Endodermal cell (in vitro differentiated cells): ENCODE measurements around the gene AHDC1. TPM values are rescaled to one million over a fixed set of nuclear protein-coding genes. Genes with fewer than 3 reads are reported as not detected.

Source experiments
- DNase-seq: peaks from one replicate; pipeline ENCODE4 v3.0.0-alpha.2; 2017
- H3K27ac ChIP-seq: 2 replicates; pipeline ENCODE4 v1.5.1; 2013; ENCODE audit warnings: mild to moderate bottlenecking, low read depth, low read length, moderate library complexity
- H3K27me3 ChIP-seq: 2 replicates; pipeline ENCODE4 v1.6.1; 2013; ENCODE audit warnings: mild to moderate bottlenecking, low read length, moderate library complexity; ENCODE audit not compliant: insufficient read depth, control insufficient read depth, poor library complexity, severe bottlenecking
- H3K36me3 ChIP-seq: 2 replicates; pipeline ENCODE4 v1.7.0; 2013; ENCODE audit warnings: mild to moderate bottlenecking, low read length, moderate library complexity; ENCODE audit not compliant: control insufficient read depth, insufficient read depth
- H3K4me1 ChIP-seq: one replicate; pipeline ENCODE4 v1.7.0; 2013; ENCODE audit warnings: low read length; ENCODE audit not compliant: control insufficient read depth, insufficient read depth
- H3K4me3 ChIP-seq: 2 replicates; pipeline ENCODE4 v1.5.1; 2013; ENCODE audit warnings: mild to moderate bottlenecking, low read length, moderate library complexity
- H3K9ac ChIP-seq: 2 replicates; pipeline ENCODE4 v1.6.1; 2013; ENCODE audit warnings: mild to moderate bottlenecking, low read length, moderate library complexity; ENCODE audit not compliant: poor library complexity, severe bottlenecking; ENCODE audit errors: extremely low read depth
- H3K9me3 ChIP-seq: 2 replicates; pipeline ENCODE4 v1.6.1; 2013; ENCODE audit warnings: mild to moderate bottlenecking, low read length, moderate library complexity; ENCODE audit not compliant: control insufficient read depth
- H3K27ac Mint-ChIP-seq: 2 replicates; pipeline ENCODE4 v1.8.0; 2020; ENCODE audit warnings: mixed read lengths
- H3K27me3 Mint-ChIP-seq: 2 replicates; pipeline ENCODE4 v1.8.0; 2021; ENCODE audit warnings: mild to moderate bottlenecking, mixed read lengths; ENCODE audit not compliant: insufficient read depth
- H3K36me3 Mint-ChIP-seq: 2 replicates; pipeline ENCODE4 v1.8.0; 2020; ENCODE audit warnings: low read depth, mixed read lengths
- H3K4me1 Mint-ChIP-seq: 2 replicates; pipeline ENCODE4 v1.8.0; 2020; ENCODE audit warnings: mixed read lengths
- H3K4me3 Mint-ChIP-seq: 2 replicates; pipeline ENCODE4 v1.8.0; 2020; ENCODE audit warnings: mild to moderate bottlenecking, moderate library complexity, mixed read lengths
- H3K9me3 Mint-ChIP-seq: 2 replicates; pipeline ENCODE4 v1.8.0; 2020; ENCODE audit warnings: mild to moderate bottlenecking, mixed read lengths
- WGBS, 2 experiments: methylation state at CpG; one replicate each; pipeline versions ENCODE4 v1.1.5 to v1.1.7; 2013; ENCODE audit warnings: missing lambda C conversion rate in 2 of 2, mixed read lengths in 1 of 2; ENCODE audit not compliant: insufficient coverage in 1 of 2, insufficient read length in 1 of 2; 5-methylcytosine and 5-hydroxymethylcytosine counted together
- total RNA-seq, 2 donors: library from RNA; stranded (reverse); fragmentation: NEBNext Ultra II Directional in 1 of 2; extraction: Animal tissue kit (Norgen Biotek cat#: 25700) in 1 of 2; gene quantifications; 2 replicates in 1 of 2; 3 replicates in 1 of 2; pipeline ENCODE4 v1.2.1, GENCODE V29; 2021
- TF ChIP-seq, protein P1 (sequence below): fragments of 200-600 bp; sonication (generic); conservative IDR thresholded peaks from 2 replicates; pipeline ENCODE4 v1.5.0; 2021; ENCODE audit warnings: antibody characterized with exemption, mild to moderate bottlenecking

The AHDC1 gene
- total RNA-seq, 2 donors from 2014 or later: 39.3 to 41.2 TPM

DNA sequence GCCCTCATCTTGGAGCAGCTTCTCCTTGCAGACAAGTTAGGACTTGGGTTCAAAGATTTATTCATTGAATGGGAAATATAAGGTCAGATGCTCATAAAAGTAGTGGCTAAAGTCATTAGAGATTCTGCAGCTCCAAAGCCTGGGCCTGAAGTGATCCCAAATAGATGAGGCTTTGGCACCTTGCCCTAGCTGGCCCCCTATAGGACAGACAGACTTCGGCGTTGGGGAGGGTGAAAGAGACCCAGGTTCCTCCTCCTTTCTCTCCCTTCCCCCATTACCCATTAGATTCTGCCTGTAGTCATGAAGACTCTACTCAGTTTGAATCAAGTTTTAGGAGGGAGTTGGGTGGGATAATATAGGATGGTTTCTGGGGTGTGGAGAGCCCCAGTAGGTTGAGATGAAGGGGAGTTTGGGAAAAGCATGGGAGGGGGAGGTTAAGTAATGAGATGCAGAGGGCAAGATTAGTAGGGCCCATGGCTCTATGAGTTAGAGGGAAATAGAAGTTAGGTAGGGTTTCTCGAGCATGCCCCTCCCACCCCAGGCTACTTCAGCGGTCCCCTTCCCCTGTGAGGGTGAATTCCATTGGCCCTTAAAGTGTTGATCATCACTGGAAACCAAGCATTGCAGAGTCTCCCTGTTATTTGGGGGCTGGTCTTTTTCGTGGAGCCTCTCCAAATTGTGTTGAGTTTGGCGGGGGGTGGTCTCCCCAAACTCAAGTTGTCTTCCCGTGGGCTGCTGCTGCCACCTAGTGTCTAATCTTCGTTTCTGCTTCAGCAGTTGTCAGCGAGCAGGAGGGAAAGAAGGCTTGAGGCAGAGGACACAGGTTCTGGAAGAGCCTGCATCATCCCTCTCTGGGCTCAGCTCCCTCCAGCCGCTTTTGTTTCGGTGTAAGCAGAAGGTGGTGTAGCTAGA, 2.1 kb upstream of the AHDC1 start:
- H3K27ac ChIP-seq: no peak overlapping the region
- no peak overlapping the region for H3K9ac ChIP-seq
- peak overlapping the region; percentile 24 for H3K4me3 ChIP-seq
- DNase-seq: peak; percentile 91
- Mint-ChIP-seq H3K27me3 (no peaks in the 10 kb centered on the region), H3K27ac (peak overlapping the region; percentile 81), H3K4me1 (peaks cover 40% of the 10 kb centered on the region), H3K36me3 (no peaks in the 10 kb centered on the region), H3K9me3 (no peaks in the 10 kb centered on the region), H3K4me3 (peak overlapping the region; percentile 90)
- no peaks in the 10 kb centered on the region for H3K36me3 ChIP-seq
- TF ChIP-seq, protein P1, sequence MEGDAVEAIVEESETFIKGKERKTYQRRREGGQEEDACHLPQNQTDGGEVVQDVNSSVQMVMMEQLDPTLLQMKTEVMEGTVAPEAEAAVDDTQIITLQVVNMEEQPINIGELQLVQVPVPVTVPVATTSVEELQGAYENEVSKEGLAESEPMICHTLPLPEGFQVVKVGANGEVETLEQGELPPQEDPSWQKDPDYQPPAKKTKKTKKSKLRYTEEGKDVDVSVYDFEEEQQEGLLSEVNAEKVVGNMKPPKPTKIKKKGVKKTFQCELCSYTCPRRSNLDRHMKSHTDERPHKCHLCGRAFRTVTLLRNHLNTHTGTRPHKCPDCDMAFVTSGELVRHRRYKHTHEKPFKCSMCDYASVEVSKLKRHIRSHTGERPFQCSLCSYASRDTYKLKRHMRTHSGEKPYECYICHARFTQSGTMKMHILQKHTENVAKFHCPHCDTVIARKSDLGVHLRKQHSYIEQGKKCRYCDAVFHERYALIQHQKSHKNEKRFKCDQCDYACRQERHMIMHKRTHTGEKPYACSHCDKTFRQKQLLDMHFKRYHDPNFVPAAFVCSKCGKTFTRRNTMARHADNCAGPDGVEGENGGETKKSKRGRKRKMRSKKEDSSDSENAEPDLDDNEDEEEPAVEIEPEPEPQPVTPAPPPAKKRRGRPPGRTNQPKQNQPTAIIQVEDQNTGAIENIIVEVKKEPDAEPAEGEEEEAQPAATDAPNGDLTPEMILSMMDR: peak; percentile 95
- whole genome bisulfite sequencing, 2 experiments: 0 to 9% methylated on average over 4 to 11 of the region's 11 CpGs
- H3K4me1 ChIP-seq: peaks cover 8% of the 10 kb centered on the region
- no peaks in the 10 kb centered on the region for H3K27me3 ChIP-seq
- no peaks in the 10 kb centered on the region for H3K9me3 ChIP-seq

DNA sequence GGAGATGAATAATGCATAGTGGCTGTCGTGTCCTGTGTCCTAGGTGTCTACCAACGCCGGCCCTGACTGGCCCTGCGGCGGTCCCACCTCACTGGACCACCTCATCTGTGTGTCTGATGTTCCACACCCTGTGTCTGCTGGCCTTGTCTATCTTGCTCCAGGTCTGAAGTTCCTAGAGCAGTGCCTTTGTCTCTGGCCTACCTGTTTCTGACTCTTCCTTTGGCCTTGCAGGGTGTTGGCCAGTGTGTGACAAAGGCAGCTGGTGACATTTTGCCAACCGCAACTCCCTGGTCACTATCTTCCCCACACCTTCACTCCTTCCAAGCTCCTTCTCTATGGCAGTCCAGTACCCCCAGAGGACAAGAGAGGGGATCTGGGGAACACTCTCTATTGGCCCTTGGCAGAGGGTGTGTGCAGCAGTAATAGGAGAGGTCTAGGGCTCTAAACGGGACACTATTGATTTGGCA, 1.4 kb upstream of the AHDC1 start:
- Mint-ChIP-seq H3K27ac (no peak overlapping the region), H3K4me3 (peak overlapping the region; percentile 90), H3K4me1 (peaks cover 47% of the 10 kb centered on the region), H3K27me3 (no peaks in the 10 kb centered on the region), H3K9me3 (no peaks in the 10 kb centered on the region), H3K36me3 (no peaks in the 10 kb centered on the region)
- Histone ChIP-seq H3K36me3 (no peaks in the 10 kb centered on the region), H3K4me3 (no peak overlapping the region), H3K9ac (no peak overlapping the region), H3K4me1 (peaks cover 8% of the 10 kb centered on the region), H3K27me3 (no peaks in the 10 kb centered on the region), H3K9me3 (no peaks in the 10 kb centered on the region), H3K27ac (no peak overlapping the region)
- 92 to 98% methylated on average over 6 to 7 of the region's 7 CpGs for WGBS, 2 experiments
- no peak for DNase-seq
- TF ChIP-seq, protein P1: no peak

DNA sequence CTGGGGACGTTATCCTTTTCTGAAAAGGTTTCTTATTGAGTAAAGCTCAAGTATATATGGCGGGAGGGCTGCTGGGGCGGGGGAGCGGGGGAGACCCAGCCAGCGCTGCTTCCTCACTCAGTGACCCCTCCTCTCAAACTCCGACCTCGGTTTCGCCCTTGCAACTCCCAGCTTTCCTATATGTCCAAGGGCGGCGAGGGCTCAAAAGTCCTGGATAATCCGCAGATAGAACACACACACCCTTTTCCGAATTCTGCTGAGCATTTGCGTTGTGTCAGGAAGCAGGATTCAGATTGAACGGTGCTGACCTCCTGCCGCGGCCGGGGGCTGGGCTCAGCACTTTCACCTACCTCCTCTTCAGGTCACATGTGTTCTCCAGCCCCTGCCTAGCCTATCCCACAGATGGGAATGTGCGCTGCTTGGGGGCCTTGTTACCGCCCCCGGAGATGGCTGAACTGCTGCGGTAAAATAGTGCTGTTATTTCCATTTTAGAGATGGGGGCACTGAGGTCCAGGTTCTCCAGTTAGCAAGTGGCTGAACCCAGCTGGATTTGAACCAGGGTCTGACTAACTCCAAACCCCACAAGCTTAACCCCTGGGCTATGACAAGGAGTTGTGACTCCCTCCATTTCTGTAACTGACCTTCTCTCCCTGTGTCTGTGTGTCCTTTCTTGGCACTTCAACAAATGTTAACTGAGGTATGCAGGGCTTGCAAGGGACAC, 795 bp upstream of the AHDC1 start:
- Mint-ChIP-seq H3K4me1 (peaks cover 53% of the 10 kb centered on the region), H3K4me3 (peak overlapping the region; percentile 90)

More for the DNA sequence above, 795 bp upstream of the AHDC1 start:
- H3K9ac ChIP-seq: no peak overlapping the region
- peak; percentile 82 for DNase-seq
- no peaks in the 10 kb centered on the region for H3K9me3 ChIP-seq
- peaks cover 8% of the 10 kb centered on the region for H3K4me1 ChIP-seq
- TF ChIP-seq, protein P1: no peak
- H3K36me3 ChIP-seq: no peaks in the 10 kb centered on the region
- peak overlapping the region; percentile 60 for H3K27ac Mint-ChIP-seq
- no peaks in the 10 kb centered on the region for H3K36me3 Mint-ChIP-seq
- peak overlapping the region; percentile 81 for H3K4me3 ChIP-seq
- WGBS, 2 experiments: 18 to 31% methylated on average over 10 to 21 of the region's 21 CpGs
- no peaks in the 10 kb centered on the region for H3K27me3 Mint-ChIP-seq
- no peak overlapping the region for H3K27ac ChIP-seq
- no peaks in the 10 kb centered on the region for H3K9me3 Mint-ChIP-seq
- no peaks in the 10 kb centered on the region for H3K27me3 ChIP-seq
